Limb (tissue), 2 donors: ENCODE measurements around the gene NOS1AP.
"Not testable (repeated sequence)": the region's sequence is repeated elsewhere in the genome, so short reads cannot be mapped to it uniquely, and the experiment has no call there.

Experiments used
- DNase-seq, 2 donors: peaks; one replicate each; pipeline ENCODE4 v3.0.0-alpha.2; 2016; ENCODE audit errors: extremely low spot score in 2 of 2

Gene NOS1AP

DNA sequence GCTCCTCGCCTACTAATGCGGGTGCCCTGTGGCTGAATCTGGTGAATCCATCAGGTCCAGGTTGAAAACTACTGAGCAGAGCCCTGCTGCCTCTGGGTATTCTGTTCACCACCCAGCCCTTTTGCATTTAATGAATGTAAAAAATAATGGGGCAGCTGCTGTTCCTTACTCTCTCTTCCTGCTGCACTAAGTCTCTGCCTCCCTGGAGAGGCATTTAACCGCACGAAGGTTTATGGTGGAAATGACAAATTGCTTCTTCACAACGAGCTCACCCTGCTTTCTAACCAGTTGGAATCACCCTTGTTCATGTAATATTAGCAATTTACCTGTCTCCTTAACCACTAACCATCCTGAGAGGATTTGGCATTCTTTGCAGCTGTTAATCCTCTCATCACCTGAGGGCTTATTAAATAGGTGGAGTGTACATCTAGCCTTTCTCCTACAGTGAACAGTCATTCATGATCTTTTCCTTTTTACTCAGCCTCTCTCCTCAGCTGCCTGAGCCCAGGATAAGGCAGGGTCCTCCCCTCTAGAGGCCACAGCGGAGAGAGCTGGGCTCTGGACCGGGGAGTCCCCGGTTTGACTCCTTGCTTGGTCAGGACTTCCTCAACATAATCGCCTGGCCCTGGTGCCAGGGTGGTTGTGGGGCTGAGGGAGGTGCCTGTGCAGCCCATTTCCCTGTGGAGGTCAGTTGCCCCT, 97.6 kb downstream of the NOS1AP start:
- DNase-seq = no peak

DNA sequence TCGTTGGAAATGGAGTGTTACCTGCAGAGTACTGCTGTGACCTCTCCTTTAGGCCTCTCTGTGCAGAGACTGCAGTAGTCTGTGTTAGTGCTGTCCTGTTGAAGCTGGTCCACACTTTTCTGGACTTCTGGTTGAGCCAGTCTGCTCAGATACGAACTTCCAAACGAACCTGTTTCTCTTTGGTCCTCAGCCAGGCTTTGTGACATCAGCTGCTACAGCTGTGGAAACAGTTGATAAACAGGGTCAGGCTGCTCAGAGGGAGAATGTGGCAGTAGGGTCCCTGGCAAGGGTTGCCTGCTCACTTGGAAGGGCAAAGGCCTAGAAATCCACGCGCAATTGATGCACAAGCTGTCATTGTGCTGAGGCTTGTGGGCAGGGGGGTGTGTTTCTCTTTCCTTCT, 98.8 kb downstream of the NOS1AP start:
- DNase-seq = no peak

DNA sequence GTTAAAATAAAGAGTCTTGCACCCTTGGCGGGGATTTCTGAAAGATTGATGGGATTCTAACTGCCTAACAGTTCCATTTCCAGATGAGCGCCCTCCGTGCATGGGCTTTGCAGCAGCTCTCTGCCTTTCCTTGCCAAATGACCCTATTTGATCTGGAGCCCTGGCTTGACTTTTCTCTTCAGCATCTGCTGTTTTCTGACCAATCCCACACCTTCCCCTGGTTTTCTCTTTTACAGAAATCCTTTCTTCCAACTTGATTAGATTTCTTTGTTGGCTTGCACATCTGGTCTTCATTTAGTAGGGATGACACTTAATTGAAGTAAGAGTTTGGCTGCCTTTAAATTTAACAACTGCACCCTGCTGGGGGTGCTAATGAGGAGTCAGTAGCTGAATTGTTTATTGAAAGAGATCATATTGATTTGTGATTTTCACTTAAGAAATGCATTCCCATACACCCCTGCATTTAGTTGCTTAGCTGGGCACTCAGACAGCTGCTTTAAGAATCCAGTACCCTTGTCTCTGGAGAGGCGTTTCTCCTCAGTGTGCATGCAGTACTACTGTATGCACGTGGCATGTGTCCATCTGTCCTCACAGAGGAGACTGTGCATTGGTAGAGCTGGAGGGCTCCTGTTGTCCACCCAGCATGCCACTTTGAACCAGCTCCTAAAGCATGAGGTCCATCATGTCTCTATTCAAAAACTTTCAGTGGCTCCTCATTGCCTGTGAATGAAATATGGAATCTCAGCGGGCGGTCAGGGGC, 99.7 kb downstream of the NOS1AP start:
- DNase-seq = no peak

DNA sequence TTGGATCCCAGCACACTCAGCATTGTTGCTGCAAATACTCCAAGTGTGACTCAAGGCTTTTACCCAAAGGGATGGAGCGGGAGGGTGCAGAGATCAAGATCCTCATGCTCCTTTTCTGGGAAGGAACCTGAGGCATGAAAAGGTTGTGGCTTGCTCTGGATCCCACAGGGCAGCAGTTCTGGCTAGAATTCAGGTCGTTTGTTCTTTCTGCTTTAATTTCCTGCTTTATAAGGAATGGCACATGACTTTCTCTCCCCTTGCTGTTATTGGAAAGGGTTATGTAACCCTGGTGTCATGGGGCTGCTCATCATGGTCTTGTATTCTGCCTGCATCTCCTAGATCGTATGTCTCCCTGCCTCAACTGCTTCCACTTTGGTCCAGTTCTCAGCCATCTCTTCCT, 101.6 kb downstream of the NOS1AP start:
- no peak for DNase-seq

DNA sequence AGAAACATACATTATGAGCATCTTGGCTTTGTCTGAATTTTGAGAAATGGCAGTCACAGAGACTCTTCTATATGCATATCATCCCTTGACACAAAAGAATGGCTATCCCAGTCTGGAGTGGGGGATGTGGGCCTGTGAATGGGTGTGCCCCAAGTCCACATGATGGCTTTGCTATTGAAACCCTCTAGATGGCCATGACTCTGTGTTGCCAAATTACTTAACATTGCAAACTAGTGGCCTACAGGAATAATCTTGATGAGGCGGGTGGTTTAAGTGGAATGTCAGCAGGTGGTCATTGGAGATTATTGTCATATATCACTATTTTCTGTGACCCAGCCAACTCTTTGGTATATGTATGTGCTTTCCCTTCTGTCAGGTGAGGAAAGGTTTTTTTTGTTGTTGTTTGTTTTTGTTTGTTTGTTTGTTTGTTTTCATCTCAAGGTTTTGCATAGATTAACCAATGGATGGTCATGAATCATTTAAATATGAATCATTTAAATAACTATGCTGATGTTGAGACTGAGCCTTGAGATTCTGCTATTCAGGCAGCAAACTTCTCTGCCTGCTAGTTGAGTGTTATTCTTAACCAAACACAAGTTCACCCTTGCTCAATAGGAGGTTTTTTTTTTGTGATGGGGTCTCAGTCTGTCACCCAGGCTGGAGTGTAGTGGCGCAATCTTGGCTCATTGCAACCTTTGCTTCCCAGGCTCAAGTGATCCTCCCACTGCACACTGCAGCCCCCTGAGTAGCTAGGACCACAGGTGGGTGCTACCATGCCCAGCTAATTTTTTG, 103.0 kb downstream of the NOS1AP start:
- no peak for DNase-seq

DNA sequence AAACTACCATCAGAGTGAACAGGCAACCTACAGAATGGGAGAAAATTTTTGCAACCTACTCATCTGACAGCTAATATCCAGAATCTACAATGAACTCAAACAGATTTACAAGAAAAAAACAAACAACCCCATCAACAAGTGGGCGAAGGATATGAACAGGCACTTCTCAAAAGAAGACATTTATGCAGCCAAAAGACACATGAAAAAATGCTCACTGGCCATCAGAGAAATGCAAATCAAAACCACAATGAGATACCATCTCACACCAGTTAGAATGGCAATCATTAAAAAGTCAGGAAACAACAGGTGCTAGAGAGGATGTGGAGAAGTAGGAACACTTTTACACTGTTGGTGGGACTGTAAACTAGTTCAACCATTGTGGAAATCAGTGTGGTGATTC, 104.1 kb downstream of the NOS1AP start:
- DNase-seq = not testable (repeated sequence)

DNA sequence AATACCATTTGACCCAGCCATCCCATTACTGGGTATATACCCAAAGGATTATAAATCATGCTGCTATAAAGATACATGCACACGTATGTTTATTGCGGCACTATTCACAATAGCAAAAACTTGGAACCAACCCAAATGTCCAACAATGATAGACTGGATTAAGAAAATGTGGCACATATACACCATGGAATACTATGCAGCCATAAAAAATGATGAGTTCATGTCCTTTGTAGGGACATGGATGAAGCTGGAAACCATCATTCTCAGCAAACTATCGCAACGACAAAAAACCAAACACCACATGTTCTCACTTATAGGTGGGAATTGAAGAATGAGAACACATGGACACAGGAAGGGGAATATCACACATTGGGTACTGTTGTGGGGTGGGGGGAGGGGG, 104.5 kb downstream of the NOS1AP start:
- not testable (repeated sequence) for DNase-seq

DNA sequence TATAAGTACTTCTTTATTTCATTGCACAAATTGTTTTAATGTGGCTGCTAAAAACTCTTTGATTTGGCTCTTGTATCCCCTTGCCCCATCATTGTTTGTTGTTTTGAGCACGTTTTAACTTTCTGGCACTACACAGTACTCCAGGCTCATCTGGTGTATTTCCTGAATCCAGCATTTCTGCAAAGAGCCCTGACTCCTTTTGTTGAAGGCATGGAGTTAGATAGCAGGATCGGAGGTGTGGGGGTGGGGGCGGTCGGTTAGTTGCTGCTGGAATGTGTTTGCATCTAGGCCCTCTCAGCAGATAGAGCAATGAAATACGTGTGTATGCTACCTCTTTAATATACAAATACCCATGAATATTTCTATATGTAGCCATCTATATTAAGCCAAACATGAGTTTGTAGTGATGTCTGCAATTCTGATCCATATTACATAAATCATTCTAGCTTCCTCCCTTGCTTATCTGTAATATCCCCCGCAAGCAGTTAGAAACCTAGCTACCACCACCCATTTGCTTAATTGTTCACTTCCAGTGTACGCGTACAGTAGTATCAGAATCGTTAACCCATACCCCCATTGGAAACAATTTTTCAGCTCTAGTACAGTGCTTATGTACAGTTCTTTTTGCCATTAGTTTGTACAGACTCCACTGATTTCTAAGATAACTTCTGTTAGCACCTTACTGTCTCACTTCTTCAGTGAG, 106.0 kb downstream of the NOS1AP start:
- DNase-seq = no peak

DNA sequence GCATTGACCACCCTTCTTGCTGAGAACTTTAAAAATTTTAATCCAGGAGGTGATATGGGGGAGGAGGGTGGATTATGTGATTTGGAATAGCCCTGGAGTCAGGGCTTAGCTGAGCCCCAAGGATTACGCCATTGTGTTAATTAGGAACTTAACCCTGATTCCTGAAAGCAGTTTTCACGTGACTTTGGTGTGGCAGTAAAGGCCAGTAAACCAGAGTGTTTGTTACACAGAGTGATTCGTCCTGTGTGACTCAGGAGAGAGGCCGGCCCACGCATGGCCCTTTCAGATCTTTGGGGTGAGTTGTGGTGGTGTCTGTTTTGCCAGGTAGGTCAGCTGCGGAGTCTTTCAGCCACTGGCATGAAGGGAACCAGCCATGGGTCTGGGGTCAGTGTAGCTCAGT, 107.6 kb downstream of the NOS1AP start:
- DNase-seq = no peak

DNA sequence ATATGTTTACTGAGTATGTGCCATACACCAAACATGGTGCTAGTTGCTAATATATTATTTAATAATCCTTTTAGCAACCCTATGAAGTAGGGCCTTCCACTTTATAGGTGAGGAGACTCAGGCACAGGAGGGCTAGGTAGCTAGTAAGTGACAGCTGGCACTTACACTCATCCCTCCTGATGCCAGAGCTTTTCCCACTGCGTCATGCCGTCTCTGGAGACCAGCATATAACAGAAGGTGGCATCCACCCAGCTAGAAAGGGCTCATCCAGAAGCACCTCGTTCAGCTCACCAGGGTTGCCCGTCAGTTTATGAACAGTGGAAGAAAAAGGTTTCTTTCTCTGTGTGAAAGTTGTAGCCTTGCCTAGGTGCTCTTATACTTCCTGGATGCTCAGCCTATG, 108.9 kb downstream of the NOS1AP start:
- no peak for DNase-seq

DNA sequence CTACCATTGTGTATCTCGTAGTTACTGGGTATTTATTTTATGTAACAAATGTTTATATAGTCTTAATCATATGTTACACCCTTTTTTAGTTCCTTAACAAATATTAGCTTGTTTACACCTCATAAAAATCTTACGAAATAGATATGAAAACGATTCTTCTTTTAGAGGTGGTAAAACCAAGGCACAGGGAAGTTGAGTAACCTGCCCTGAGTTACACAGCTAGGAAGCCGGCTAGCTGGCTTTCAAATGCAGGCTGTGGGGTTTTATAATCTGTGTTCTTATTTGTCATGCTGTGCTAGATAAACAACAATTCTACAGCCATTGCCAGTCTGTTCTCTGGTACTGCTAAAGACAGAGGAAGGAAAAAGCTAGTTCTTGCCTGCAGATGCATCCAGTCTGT, 109.6 kb downstream of the NOS1AP start:
- no peak for DNase-seq

DNA sequence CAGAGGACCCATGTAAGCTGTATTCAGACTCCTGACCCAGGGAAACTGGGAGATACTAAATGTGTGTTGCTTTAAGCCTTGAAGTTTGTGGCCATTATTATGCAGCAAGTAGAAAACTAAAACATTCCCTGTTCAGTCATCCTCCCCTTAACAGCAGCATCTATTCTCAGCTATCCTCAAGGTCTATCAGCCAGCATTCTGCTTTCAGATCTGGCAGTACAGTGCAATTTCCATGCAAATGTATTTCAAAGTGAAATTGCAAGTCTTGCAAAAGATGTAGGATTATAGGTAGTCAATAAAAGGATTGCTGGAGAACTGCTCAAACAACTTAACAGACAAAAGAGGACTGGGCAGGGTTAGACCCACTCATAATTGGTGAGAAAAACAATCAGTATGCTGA, 111.3 kb downstream of the NOS1AP start:
- no peak for DNase-seq

DNA sequence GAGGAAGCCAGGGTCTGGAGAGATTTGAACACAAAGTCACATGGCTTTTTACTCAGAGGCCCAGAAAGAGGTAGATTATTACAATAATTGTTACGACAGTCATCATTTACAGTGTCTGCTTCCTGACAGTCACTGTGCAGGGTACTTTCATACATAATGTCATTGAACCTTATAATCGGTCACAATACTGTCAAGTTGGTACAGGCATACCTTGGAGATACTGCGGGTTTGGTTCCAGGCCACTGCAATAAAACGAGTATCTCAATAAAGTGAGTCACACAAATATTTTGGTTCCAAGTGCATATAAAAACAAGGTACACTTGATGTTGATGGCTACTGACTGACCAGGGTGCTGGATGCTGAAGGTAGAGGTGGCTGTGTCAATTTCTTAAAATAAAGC, 112.6 kb downstream of the NOS1AP start:
- no peak for DNase-seq

DNA sequence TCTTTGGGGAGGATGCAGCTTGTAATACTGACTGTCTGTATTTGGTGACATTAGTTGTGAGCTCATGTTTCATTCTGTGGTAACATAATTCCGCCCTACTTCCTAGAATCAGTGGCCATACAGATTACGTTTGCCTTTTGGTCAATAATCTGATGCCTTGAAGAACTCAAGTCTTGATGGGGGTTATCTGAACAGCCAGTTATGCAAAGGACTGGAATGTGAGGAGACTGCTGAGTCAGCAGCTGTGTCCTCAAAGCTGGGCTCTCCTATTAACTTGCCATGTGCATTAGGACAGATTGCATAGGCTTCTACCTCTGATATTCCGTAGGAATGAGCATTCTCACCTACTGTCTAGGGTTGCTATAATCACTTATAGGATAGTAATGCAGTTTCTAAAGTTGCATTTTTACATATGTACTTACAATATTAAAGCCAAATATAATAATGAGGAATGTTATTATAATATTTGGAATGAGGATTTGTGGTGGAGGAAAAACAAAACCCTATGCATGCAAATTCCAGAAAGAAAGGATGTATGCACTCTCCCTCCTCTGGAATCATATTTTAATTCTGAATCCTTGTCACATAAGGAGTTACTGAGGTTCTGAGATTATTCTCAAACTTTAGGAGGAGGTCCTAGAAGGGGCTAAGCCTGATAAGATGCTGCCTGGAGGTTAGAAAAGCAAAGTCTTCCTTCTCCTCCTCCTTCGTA, 116.0 kb downstream of the NOS1AP start:
- DNase-seq = no peak

DNA sequence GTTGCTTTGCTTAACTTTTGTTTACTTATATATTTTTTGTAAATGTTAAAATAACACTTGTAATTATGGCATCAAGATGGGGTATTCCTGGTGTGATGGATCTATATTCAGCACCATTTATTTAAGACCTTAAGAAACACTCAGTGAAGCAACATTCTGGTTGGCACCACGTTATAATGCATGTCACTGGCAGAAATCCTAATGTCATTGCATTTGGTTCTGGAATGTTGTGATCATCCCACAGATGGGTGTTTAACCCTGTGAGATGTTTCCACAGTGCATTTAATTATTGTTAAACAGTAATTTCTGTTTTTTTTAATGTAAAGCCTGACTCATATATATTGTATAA, 116.5 kb downstream of the NOS1AP start:
- no peak for DNase-seq

DNA sequence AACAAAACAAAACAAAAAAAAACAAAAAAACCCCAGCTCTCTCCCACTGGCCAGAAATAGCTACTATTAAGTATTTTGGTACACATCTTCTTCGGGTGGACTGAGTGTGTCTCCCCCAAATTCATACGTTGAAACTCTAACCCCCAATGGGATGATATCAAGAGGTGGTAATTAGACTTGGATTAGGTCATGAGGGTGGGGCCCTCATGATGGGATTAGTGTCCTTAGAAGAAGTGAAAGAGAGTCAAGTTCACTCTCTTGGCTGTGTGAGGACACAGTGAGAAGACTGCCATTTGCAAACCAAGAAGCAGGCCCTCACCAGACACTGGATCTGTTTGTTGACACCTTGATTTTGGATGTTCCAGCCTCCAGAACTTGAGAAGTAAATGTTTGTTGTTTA, 116.9 kb downstream of the NOS1AP start:
- no peak for DNase-seq

DNA sequence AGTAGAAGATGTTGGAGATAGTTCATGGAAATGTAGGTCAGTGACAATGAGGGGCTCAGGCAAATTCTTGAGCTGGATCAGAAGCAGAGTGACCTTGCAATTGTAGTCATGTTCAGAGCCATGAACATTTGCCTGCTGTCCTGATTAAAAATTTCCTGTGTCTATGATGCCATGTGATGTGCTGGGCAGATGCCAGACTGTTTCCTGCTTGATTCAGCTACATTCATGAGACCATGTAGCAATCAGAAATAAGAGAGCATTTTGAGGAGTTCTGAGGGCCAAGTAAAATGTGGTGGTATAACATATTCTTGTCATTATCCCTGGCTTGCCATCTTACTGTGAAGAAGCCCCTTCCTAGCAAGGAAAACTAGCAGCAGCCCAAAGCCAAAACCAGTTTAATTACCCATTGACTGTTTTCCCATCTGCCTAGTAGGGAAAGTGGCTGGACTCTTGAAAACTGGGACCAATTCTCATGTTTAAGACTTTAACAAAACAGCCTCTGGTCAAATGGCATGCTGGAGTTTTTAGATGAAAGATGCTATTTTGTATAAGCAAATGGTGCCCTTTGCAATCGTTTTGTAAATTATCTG, 118.3 kb downstream of the NOS1AP start:
- DNase-seq = no peak

DNA sequence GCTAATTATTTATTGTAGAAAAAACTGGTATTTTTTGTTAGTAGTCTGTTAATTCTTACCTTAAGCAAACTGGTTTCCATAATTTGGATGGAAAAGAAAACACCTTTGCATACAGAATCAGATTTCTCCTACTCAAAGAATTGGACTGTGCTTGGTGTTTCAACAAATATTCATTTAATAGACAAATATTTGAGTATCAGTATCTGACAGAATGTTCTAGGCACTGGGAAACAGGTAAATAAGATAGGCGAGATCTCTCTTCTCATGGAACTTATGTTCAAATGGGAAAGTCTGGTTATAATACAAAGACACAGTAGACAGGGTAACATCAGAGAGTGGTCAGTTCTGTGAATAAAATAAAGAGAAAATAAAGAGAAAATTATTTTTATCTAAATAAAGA, 119.9 kb downstream of the NOS1AP start:
- no peak for DNase-seq

DNA sequence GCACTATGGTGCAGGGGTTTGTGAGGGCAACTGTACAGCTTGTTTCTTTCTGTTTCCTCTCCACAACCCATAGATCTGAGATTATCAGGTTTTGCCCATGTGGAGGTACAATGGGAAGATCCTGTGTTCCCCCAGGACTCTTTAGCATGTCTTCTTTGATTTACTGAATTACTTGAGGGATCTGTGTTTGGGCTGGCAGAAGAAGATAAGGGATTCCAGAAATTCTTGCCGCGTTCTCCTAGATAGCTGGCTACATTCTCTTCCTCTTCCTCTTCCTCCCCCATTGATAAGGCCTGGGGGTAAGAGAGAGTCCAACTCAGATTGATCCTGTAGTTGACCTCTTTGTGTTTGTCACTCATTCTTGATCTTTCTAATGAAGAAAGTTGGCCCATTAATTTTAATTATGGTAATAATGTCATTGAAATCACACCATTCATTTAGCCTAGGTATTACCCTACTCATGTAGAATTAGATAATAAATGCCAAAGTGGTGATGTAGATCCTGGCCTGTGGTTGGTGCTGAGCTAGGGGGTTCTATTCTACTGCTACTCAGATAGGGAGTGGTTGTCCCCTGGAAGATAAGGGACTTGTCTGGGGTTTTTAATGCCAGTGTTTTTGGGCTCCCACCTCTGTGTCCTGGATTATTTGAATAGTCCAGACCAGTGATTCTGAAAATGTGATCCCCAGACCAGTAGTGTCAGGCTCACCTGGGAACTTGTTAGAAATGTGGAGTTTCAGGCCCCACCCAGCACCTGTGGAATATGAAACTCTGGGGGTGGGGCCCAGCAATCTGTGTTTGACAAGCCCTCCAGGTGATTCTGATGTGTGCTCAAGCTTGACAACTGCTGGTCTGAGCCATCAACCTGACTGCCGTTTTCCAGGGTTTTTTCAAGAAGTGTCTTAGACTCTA, 122.2 kb downstream of the NOS1AP start:
- no peak for DNase-seq

DNA sequence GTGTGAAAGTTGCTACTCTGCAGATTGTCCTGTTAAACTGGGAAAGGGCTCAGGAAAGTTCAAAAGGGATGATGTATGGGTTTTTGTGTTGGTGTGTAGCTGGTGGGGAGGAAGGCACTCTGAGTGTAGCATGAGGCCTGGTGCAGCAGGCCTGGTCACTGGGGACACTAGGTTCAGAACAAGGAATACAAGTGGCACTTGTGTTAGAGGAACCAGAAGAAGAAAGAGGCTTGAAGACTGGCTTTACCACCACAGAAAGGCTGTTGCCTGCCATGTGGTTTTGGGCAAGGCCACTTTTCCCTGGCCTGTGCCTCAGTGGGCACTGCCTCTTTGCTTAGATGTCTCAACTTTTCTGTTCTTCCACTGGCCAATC, 122.8 kb downstream of the NOS1AP start:
- DNase-seq = no peak
